Panc1 (cell line): ENCODE results near the gene TMC8. TPM values are rescaled to one million over a fixed set of nuclear protein-coding genes. Genes with fewer than 3 reads are reported as not detected.

Source experiments
- ATAC-seq: fragments of 200-7000 bp; cut with Tn5 transposase; 2 replicates; pipeline ENCODE4 v1.9.1; 2020; ENCODE audit warnings: mild to moderate bottlenecking, moderate library complexity
- BruUV-seq: library from RNA; stranded (reverse); fragments of 400-500 nt; replicated peaks from 2 replicates; lab custom pipeline; 2021; lab: Mats Ljungman, UMichigan
- CTCF ChIA-PET: fragments of 300-600 bp; sonication (Branson Sonifier 250); formaldehyde crosslinking; loops from one replicate; lab custom pipeline; 2022; ENCODE audit warnings: antibody characterized with exemption; lab: Charles Lee
- POLR2A ChIA-PET: fragments of 300-600 bp; sonication (Branson Sonifier 250); formaldehyde crosslinking; loops from one replicate; lab custom pipeline; 2022; ENCODE audit warnings: antibody characterized with exemption; lab: Charles Lee
- DNase-seq: peaks from one replicate; pipeline ENCODE4 v3.0.0-alpha.2; 2010; ENCODE audit warnings: low read depth, low spot score
- H3K27ac ChIP-seq: 2 replicates; pipeline ENCODE4 v1.5.1; 2011; ENCODE audit warnings: mild to moderate bottlenecking, low read length, inconsistent platforms
- H3K27me3 ChIP-seq: fragments of 200-500 bp; sonication (Bioruptor generic); 2 replicates; pipeline ENCODE4 v1.6.0; 2014; ENCODE audit warnings: low read length, inconsistent platforms; ENCODE audit not compliant: control insufficient read depth, insufficient read depth
- H3K36me3 ChIP-seq: fragments of 200-500 bp; sonication (Bioruptor generic); 2 replicates; pipeline ENCODE4 v1.5.1; 2014; ENCODE audit warnings: inconsistent platforms, mild to moderate bottlenecking, low read length, moderate library complexity; ENCODE audit not compliant: control insufficient read depth, insufficient read depth
- H3K4me1 ChIP-seq: 2 replicates; pipeline ENCODE4 v1.5.1; 2011; ENCODE audit warnings: inconsistent platforms, mild to moderate bottlenecking, low read length, moderate library complexity; ENCODE audit not compliant: control insufficient read depth, insufficient read depth
- H3K4me3 ChIP-seq, 2 experiments: 2 replicates each; pipeline ENCODE4 v1.5.1; 2011 to 2012; ENCODE audit warnings: low read depth in 2 of 2, low read length in 2 of 2, mild to moderate bottlenecking in 2 of 2, inconsistent platforms in 1 of 2, moderate library complexity in 1 of 2
- H3K9me3 ChIP-seq: fragments of 200-500 bp; sonication (Bioruptor generic); 2 replicates; pipeline ENCODE4 v1.5.1; 2014; ENCODE audit warnings: low read depth, mild to moderate bottlenecking, inconsistent platforms, low read length, moderate library complexity; ENCODE audit not compliant: control insufficient read depth, insufficient read depth
- CTCF ChIP-seq: fragments of 450-650 bp; IDR thresholded peaks from 2 replicates; pipeline ENCODE4 v1.5.1; 2017; ENCODE audit warnings: mild to moderate bottlenecking
- POLR2AphosphoS5 ChIP-seq: IDR thresholded peaks from 2 replicates; pipeline ENCODE4 v1.6.1; 2012; ENCODE audit warnings: mild to moderate bottlenecking, low read depth, low read length, moderate library complexity
- REST ChIP-seq, 2 experiments: IDR thresholded peaks; 2 replicates each; pipeline ENCODE4 v1.6.1; 2011 to 2012; ENCODE audit warnings: low read depth in 2 of 2, control low read depth in 1 of 2, low read length in 1 of 2, mild to moderate bottlenecking in 1 of 2, moderate library complexity in 1 of 2; ENCODE audit not compliant: insufficient read depth in 1 of 2
- SIN3A ChIP-seq: IDR thresholded peaks from 2 replicates; pipeline ENCODE4 v1.6.1; 2012; ENCODE audit warnings: low read depth, mild to moderate bottlenecking, low read length, moderate library complexity, borderline replicate concordance; ENCODE audit not compliant: insufficient read depth
- TCF7L2 ChIP-seq: IDR thresholded peaks from 2 replicates; pipeline ENCODE4 v1.6.1; 2011; ENCODE audit warnings: mild to moderate bottlenecking, low read depth, low read length, inconsistent platforms
- in situ Hi-C: cut with HindIII; loops from 2 replicates; pipeline ENCODE4 v1.10.0; 2016; ENCODE audit warnings: low sequenced_read_pairs, low pct_unique_long_range_greater_than_20kb
- intact Hi-C: fragments of 100-400 bp; cut with micrococcal nuclease; formaldehyde crosslinking; loops from one replicate; pipeline ENCODE4 v1.10.0; 2022; ENCODE audit not compliant: unreplicated experiment
- total RNA-seq: library from RNA; stranded (reverse); gene quantifications from one replicate; pipeline ENCODE4 v1.2.1, GENCODE V29; 2021; ENCODE audit not compliant: unreplicated experiment

TMC8 gene
- total RNA-seq, 1 experiment from 2014 or later = 1.4 TPM

DNA sequence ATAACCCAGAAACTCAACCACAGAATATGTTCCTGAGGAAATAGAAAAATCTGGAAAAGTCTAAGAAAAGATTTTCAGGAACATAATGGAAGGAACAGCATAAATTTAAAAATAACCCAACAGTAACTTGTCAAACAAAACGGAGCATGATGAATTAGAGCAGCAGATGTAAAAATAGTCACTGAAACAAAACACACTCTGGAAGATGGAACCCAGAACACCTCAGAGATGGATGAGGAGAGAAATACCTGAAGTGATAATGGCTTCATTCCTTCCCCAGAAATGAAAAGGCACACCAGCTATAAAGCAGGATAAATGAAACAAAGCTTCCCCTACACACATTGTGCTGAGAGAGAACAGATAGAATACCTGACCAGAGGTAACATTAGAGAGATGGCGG, 49.9 kb downstream of the TMC8 start:
- POLR2A ChIA-PET = interaction anchor here (0.6 kb wide), 1 partner anchor 180 kb away, joined by 3 read pairs; no protein-coding TSS in a partner anchor
- Histone ChIP-seq H3K4me1 (peaks cover 24% of the 10 kb centered on the region), H3K27me3 (no peaks in the 10 kb centered on the region), H3K36me3 (peaks cover 3% of the 10 kb centered on the region; the same call in 1 of the 2 replicates), H3K27ac (no peak overlapping the region), H3K9me3 (no peaks in the 10 kb centered on the region), H3K4me3 (no peak overlapping the region)
- DNase-seq = no peak
- CTCF ChIA-PET = interaction anchor here (0.6 kb wide), 1 partner anchor 68 kb away, joined by 4 read pairs; no protein-coding TSS in a partner anchor
- TF ChIP-seq CTCF = no peak
- TF ChIP-seq REST (IDR thresholded peaks at IDR 0.05; ENCODE audit: insufficient read depth in 1 of 2, low read depth in 2 of 2, low read length in 1 of 2) = no peak
- TF ChIP-seq SIN3A = no peak
- no peak for TF ChIP-seq TCF7L2
- no peak for TF ChIP-seq POLR2AphosphoS5
- in situ Hi-C loops = no loop called here
- intact Hi-C loops = no loop called here
- no peak for ATAC-seq
- no TSS peak for BruUV-seq

DNA sequence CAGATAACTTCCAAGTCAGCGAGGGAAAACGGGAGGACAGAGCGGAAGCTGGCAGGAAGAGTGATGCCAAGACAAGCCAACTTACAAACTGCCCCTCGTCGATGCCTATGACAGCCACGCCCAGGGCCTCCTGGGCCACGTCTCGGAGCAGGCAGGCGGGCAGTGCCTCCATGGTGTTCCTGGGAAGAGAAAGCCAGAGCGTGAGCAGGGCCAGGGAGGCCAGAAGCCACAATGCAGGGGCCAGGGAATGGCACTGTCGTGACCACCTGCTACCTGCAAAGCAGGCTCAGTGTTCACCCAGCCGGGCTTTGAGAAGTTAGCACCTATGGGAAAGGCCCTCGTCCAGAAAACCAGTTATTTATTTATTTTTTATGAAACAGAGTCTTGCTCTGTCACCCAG, 51.9 kb downstream of the TMC8 start:
- TF ChIP-seq CTCF (no peak), TCF7L2 (no peak), SIN3A (no peak)
- Histone ChIP-seq H3K36me3 (peaks cover 3% of the 10 kb centered on the region), H3K27me3 (no peaks in the 10 kb centered on the region), H3K4me3 (no peak overlapping the region), H3K4me1 (peaks cover 18% of the 10 kb centered on the region), H3K27ac (no peak overlapping the region), H3K9me3 (no peaks in the 10 kb centered on the region)
- POLR2A ChIA-PET = interaction anchor here (0.6 to 1.6 kb wide), 2 partner anchors 24 to 90 kb away, joined by 3 read pairs; no protein-coding TSS in a partner anchor
- in situ Hi-C loops (no loop called here), intact Hi-C loops (no loop called here)
- CTCF ChIA-PET = no interaction called here
- no peak for DNase-seq
- ATAC-seq = no peak
- BruUV-seq = no TSS peak
